Middle frontal gyrus (tissue), 1 donor: ENCODE data around the gene ENAH.

ENCODE experiments used
- DNase-seq: peaks from one replicate; pipeline ENCODE4 v3.0.0-alpha.2; 2015; ENCODE audit warnings: low spot score; ENCODE audit errors: extremely low spot score

ENAH gene

DNA sequence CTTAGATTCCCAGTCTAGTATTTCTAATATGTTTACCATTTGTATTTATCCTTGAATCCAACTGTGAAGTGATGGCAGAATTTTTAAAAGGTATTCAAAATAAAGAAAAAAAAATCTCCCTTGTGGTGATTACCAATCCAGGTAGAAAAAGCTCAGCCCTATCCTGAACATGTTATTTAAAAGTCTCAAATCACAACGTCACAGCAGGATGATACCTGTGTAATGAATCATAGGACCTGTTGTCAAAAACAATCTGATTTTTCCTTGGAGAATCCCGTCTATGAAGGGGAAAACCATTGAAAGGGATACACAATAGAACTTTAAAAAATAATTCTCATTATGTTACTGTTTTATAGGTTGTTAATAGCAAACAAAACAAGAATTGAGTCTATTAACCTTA is 148.1 kb downstream of the ENAH start:
- DNase-seq, result no peak

DNA sequence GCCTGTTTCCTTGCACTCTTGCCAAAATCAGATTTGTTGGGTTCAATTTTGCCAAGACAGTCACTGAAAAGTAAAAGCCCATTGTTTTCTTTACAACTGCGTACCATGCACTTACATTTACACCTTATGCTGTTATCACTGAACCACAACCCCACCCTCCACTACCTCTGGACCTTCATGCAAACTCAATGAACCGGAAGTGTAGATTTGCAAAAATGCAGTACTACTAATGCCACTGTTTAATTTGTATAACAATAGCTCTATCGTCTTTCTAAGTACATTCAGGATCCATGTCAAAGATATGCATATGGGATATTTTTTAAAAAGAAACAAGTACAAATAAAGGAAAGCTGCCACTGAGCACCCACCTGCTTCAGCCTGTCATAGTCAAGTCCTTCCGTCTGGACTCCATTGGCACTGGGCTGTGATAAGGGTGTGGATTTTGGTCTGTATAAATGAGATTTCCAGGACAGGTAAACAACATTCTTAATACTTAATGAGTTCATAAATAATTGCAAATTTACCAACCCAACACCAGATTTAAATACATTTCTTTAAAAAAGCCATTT is 152.2 kb downstream of the ENAH start:
- no peak for DNase-seq

DNA sequence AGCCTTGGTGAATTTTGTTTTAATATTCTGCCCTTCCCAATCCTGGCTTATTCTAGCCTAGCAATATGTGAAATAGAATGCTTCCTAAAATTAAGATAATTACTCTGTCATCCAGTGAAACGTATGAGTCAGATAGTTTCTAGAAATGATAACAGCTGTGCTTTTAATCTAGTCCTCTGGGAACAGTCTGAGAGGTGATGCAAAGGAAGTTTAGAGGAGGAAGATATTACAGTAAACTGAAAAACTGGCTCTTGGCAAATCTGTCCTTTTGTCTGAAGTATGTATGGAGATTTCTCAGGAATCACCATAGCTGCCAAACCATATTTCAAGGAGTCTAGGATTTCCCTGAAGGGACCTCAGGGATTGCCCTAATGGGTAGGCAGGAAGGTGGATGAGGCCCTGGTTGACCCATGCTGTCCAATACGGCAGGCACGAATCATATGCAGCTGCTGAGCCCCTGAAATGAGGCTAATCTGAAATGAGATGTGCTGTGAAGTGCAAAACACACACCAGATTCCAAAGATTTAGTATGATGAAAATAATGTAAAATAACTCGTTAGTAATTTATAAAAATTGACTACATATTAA is 154.3 kb downstream of the ENAH start:
- DNase-seq, result no peak

DNA sequence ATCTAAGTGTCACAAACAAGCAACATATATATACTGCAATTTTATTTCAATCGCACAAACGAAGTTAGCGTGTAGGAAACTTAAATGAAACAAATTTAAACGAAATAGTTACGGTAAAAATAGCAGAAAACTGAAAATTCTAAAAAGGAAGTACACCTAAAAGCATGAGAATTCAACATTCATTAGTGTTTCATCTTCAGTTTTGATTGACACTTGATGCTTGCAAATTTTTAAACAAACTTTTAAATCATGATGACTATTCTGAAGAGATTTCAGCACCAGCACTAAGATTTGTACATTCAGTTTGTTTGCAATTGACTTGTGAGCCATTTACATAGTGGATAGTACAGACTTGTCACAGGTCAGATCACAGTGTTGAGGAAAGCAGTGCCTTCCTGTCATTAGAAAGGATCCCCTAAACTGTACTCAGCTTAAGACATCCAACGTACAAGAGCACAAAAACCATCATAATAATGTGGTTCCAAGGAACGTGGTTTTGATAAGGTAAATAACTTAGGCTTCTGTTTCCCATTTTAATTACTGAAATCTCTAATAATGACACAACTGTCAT is 158.0 kb downstream of the ENAH start:
- DNase-seq, result no peak

DNA sequence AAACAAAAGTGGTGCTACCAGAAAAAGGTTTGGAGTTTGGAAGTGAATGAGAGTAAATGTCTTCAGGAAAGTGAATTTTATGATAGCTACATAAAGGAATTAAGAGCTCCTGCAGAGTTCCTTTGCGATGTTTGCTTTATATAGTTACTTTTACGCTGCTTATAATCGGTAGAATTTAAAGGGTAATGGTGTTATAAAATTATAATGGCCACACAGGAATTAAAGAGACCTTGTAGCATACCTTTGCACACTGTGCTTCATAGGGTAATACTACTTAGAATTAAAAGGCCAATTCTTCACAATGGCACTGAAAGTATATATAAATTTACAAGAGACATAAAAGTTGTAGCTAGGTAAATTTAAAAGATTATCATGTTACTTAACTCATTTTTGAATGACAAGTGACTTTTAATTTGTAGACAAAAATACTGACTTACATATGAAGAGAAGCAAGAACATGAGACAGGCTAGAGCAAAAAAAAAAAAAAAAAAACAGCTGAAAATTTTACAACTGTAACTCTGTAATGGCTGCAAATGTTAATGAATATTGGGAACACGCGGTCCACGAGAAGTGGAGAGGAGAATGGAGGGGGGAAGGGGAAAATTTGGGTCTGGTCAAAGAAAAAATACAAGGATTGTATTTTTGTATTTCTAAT is 159.2 kb downstream of the ENAH start:
- no peak for DNase-seq

DNA sequence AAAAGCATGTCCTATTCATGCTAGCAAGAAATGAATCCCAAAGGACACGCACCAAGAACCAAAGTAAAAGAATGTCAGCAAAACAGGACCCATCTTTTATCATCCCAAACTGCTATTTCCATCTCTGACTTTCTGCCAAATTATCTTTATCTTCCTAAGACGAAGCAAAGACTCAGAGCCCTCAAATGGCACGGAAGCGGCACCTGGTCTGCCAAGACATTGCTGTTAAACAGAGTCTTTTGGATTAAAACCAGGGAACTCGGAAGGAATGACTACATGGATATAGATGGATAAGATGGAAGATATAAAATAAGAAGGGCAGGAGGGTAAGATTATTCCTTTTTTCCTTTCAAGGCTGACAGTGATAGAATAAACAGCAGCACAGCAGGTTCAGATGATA is 164.2 kb downstream of the ENAH start:
- DNase-seq, result no peak

DNA sequence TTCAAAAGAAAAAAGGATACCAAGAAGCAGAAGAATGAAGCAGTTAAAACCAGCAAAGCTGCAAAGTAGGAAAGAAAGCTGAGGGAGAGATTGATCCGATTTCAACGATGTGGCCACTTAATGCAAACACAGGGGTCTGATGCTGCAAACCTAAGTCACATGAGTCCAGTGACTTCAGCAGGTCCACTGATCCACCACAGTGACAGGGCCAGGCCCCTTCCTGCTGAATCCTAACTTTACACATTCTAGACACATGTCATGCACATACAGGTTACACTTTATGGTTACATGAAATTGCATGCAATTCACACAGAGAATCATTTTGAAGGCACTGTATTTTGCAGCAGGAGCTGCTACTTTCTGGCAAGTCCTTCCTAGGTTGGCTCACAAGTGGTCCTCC is 166.1 kb downstream of the ENAH start:
- DNase-seq, result no peak

DNA sequence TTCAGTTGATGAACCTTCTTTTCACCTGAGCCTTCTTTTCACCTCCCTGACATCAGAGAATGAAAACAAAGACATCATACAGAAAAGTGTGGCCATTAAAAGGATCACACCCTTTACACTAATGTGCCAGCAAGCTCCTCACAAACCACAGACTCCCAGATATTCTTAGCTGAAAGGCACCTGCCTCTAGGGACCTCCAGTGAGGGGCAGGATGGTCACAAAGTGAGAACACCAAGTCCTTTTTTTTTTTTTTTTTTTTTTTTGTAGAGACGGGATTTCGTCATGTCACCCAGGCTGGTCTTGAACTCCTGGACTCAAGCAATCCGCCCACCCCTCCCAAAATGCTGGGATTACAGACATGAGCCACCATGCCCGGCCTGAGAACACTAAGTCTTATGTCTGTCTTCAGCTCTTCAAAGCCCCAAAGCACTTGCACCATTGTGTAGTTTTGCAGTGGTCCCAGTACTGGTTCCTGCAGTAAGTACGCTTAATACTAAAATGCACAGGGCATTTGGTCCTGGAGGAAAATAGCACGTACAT is 166.9 kb downstream of the ENAH start:
- no peak for DNase-seq

DNA sequence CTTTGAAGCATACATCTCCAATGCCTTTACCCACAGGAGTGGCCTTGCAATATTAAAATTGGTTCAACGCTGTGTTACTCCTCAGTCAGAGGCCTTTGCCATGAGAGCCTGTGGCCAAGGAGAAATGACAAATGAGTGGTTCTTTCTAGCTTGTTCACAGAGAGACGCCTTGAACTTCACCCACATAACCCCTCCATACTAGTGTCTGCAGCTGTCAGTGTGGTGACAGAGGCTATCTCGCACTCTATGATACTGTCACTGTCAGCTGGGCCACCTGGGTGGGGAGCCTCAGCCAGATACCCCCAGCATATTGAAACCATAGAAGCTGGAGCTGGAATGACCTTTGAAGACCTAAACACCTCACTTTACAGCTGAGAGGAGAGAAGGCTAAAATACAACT is 167.7 kb downstream of the ENAH start:
- DNase-seq, result no peak

DNA sequence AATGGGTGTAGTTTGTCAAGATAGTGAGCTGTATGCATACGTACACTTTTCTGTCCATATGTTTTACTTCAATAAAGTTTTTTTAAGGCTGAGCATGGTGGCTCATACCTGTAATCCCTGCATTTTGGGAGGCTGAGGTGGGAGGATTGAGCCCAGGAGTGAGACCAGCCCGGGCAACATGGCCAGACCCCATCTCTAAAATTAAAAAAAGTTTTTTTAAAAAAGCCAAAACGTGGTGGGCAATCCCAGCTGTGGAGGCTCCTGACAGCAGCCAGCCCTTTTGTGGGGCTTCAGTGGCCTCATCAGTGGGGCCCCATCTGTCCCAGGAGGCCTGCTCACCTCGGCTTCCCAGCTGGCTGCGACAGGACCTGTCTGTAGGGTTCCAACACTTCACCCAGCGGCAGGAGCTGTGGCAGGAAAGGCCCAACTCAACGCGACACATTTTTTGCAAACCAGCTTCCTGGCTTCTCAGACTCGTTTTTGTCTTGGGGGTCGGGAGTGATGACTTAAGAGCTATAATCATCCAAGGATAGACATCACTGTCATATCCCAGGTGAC is 168.2 kb downstream of the ENAH start:
- DNase-seq, result no peak

DNA sequence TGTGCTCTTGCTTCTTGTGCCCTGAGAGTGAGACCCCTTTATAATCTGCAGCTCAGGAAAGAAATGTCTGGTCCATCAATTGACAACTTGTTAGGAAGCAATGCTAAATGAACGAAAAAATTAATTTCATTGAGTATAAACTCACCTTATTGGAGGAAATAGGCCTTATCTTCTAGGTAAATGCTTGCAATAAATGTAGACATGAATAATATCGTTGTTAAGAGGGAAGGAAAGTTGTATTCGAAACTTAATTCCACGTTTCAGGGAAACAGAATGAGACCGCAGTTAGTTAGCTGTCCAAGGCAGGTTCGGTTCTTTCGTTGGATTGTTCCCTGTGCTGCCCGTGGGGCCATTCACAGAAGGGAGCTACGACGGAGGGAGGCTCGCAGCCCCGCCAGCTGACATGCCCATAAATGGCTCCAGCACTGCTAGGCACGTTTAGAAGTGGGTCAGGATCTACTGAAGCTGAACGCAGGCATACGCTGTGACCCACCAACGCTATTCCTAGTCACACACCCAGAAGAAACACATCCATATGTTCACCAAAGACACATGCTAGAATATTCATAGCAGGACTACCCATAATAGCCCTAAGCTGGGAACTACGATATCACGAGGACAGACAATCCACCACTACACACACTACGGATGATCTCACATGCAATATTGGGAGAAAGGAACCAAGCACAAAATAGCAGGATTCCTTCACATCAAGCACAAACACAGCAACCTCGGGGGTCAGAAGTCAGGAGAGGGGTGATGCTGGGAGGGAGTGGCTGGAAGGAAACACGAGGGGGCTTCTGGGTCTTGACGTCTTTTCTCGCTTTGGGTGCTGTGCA is 168.9 kb downstream of the ENAH start:
- DNase-seq, result no peak

DNA sequence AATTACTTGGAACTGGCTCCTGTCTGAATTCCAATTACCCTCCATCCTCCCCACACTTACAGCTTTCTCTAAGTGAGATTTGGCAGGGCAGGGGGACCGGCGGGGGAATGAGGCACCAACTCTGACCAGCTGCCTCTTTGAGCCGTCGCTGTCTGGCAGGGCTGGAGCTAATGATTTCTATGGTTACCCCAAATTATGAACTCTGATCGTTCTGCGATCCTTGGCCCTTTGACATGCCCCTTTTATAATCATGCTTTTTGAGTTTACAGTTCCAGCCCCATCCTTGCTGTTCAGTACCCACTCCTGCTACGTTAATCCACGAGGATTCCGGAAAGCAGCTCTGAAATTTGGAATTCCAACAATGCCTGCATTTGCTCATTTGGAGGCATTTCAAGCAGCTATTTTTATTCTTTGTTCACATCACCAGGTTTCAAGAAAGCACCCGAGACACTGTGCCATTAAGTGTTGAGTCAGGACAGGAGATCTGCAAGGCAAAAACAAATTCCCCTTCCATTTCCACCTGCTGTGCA is 170.4 kb downstream of the ENAH start:
- DNase-seq, result no peak

DNA sequence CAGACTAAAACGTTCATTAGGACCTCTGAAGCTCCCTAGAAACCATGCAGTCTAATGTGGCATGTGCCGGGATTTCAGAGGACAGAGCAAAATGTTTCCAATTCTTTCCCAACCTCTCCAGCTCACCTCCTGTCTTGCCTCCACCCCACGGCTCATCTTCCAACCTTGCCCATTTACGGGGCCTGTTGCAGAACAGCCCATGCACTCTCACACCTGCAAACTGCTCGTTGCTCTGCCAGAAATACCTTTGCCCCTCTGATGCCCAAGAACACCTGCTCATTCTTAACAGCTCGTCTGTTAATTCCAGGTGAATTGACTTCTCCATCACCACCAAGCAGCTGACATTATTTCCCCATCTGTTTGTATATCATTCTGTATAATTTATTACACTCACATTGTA is 171.2 kb downstream of the ENAH start:
- DNase-seq, result no peak

DNA sequence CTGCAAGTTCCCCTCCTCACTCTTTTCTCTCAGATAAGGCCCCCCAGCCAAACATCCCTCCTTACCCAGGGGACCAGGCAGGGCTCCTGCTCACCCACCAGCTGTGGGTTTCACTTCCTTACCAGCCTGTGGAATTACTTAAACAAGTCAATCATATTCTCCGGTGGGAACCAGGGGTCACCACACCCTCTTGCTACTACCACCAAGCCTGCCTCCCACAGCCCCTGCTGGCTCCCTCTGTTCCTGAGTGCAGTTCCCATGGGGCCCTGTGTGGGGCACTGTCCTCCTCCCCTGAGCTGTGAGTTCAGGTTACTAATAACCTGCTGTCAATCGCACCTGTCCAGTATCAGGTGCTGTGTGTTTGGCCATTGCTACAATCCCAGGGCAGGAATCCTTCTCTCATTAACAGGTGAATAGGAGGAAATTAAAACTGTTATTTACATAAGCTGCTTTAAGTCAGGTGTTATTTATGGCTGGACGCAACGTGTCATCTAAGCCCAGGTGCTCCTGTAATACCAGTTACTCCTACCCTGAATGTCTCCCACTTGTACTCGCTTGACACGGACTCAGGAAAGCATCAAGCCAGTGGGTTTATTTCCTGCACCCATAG is 172.0 kb downstream of the ENAH start:
- DNase-seq, result no peak

DNA sequence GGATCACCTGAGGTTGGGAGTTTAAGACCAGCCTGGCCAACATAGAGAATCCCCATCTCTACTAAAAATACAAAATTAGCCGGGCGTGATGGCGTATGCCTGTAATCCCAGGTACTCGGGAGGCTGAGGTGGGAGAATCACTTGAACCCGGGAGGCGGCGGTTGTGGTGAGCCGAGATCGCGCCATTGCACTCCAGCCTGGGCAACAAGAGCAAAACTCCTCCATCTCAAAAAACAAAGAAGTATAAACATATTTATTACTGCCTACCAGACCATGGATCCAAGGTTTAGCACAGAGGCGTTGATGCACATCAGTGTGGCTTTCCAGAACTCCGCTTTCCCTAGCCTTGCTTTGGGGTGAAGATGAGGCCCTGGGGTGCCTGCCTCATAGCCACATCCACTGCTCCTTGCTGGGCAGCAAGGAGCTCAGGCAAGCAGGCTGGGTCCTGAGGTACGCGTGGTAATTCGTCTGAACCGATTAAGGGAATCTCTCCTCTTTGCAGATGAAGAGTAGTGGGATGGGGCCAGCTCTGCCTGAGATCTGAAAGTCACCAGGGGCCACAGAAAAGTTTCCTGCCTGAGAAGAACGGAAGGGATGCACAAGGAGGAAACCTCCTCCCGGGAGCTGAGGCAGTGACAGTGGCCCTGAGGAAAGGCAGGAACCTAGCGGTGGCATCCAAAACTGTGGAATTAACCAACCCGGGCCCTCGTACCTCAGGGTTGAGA is 172.8 kb downstream of the ENAH start:
- no peak for DNase-seq

DNA sequence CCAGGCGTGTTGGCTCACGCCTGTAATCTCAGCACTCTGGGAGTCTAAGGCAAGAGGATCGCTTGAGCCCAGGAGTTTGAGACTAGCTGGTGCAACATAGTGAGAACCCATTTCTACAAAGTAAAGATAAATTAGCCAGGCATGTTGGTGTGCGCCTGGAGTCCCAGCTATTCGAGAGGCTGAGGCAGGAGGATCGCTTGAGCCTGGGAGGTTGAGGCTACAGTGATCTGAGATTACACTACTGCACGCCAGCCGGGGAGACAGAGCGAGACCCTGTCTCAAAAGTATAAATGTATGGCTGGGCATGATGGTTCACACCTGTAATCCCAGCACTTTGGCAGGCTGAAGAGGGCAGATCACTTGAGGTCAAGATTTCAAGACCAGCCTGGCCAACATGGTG is 173.6 kb downstream of the ENAH start:
- DNase-seq, result no peak

DNA sequence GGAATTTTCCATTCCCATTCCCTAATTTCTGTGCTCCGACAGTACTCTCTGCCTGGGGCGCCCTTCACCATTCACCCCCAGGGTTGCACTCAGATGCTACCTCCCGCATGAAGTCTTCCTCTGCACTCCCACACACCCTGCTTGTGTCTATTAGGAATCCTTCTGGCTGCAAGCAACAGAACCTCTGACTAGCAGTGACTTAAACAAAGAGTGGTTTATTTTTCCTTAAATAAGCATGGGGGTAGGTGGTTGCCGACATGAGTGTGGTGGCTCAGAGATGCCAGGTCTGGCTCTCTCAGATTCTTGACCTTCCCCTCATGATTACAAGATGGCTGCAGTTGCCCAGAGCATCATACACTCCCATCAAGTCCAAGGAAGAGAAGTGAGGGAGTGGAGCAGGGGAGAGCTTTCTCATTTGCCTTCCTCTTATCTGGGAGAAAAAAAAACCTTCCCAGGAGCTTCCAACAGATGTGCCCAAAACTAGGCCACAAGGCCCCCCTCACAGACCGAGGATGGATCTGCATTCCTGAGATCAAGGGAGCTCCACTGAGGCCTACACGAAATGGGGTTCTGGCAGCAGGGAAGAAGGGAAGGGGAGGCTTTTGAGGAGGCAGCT is 175.5 kb downstream of the ENAH start:
- DNase-seq, result no peak

DNA sequence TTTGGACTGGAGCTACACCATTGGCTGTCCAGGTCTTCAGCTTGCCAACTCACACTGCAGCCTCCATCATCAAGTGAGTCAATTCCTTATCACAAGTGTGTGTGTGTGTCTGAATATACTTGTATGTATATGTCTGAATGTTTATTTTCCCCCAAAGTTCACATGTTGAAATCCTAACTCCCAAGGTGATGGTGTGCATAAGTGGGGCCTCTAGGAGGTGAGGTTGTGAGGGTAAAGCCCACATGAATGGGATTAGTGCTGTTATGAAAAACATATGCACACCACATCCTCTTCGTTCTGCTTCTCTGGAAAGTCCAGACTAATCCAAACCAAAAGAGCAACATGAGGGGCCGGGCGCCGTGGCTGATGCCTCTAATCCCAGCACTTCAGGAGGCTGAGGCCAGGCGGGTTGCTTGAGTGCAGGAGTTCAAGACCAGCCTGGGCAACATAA is 176.4 kb downstream of the ENAH start:
- DNase-seq, result no peak

DNA sequence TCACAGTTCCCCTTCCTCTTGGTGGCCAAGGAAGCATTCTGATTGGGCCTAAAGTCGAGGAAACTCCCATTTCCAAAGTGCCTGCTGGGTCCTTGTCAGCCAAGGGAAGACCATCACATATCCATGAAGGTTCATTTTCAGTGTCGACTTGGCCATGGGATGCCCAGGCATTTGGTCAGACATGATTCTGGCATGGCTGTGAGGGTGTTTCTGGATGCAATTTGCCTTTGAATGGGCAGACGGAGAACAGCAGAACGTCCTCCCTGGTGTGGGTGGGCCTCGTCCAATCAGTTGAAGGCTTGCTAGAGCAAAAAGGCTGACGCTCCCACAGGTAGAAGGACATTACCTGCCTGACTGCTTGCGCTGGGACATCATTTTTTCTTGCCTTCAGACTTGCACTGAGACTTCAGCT is 176.8 kb downstream of the ENAH start:
- no peak for DNase-seq
